ENCODE data around the gene UNKL.
A peak's percentile ranks its signal among the peaks of the same experiment; 100 is the strongest.
"Not testable (repeated sequence)": the region's sequence is repeated elsewhere in the genome, so short reads cannot be mapped to it uniquely, and the experiment has no call there.

UNKL gene

DNA sequence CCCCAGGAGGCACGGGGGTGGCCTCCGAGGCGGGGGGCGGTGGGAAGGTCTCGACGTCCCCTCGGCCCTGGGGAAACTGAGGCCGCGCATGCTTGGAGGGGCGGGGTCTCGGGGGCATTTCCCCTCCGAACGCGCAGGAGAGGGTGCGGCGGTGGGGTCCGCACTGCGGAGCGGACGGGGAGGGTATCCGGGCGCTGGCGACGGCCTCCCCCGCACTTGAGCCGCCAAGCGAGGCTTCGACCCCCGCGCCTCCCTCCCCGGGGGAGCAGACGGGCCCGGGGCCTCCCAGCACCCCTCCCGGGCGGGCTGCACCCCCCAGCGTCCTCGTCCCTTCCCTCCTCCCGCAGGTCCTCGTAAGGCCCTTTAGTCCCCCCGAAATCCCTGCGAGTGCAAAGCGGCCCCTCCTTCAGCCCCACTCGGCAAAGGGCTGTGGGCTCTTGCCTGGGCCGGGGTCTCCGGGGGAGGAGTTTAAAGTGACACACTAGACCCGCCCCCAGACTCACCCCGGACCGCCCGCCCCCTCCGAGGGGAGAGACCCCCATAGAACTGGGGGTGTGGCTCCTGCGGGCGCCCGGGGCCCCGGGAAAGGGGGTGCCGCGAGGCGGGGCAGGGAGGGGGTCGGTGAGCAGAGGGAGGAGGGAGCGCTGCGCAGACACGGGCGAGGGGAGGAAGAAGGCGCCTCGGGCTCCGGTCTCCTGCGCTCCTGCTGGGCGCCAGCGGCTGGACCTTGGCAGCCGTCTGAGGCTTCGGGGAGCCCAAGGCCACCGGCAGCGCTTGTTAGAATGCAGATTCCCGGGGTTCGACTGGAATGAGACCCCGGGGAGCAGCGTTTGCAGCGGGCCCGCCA, 80.4 kb downstream of the UNKL start:
- no peak for DNase-seq

DNA sequence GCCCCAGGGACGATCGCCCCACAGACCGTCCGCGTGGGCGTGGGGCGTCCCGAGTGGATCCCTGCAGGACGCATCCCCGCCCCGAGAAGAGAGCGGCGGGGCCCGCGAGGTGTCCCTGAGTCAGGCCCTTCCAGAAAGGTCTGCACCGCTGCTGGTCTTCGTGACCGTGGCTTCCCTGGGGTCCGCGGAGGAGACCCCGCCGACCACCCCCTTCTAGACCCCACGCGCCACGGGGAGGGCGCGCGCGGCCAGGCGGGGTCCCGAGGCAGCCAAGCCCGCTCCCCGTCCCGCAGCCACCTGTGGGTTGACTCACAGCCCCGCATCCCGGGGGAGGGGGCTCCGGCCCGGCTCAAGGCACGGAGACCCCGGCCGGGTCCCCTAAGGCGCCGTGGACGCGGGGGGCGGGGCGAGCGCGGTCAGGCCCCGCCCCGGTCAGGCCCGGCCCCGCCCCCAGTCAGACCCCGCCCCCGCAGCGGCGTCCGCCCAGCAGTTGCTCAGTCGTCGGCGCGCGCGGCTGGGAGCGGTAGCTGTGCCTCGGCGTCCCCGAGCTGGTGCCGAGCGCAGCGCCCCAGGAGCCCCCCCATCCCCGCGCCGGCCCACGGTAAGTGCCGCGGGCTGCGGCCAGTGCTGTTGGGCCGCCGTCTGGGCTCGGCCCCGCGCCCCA, 81.2 kb downstream of the UNKL start, which contains the start of gene BAIAP3:
Gene BAIAP3 (plus strand): TSS at position 497 of the 664 bp plus-strand sequence. CDS start 4,905 bp downstream, outside the sequence.
- no peak for DNase-seq

DNA sequence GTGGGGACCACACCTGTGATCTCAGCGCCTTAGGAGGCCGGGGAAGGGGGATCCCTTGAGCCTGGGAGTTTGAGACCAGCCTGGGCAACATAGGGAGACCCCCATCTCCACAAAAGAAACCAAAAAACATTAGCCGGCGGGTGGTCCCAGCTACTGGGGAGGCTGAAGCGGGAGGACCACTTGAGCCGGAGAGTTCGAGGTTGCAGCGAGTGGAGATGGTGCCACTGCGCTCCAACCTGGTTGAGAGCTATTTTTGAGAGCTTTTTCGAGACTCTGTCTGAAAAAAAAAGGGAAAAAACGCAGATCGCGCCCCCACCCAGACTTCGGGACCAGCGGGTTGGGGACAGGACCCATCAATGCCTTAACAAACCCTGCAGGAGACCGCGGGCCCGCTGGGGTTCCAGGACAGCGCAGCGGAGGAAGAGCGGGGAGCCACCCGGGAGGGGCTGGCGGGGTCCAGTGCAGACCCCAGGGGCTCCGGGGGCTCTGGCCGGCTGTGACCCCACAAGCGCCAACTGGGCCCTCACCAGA, 81.8 kb downstream of the UNKL start:
- DNase-seq = no peak

DNA sequence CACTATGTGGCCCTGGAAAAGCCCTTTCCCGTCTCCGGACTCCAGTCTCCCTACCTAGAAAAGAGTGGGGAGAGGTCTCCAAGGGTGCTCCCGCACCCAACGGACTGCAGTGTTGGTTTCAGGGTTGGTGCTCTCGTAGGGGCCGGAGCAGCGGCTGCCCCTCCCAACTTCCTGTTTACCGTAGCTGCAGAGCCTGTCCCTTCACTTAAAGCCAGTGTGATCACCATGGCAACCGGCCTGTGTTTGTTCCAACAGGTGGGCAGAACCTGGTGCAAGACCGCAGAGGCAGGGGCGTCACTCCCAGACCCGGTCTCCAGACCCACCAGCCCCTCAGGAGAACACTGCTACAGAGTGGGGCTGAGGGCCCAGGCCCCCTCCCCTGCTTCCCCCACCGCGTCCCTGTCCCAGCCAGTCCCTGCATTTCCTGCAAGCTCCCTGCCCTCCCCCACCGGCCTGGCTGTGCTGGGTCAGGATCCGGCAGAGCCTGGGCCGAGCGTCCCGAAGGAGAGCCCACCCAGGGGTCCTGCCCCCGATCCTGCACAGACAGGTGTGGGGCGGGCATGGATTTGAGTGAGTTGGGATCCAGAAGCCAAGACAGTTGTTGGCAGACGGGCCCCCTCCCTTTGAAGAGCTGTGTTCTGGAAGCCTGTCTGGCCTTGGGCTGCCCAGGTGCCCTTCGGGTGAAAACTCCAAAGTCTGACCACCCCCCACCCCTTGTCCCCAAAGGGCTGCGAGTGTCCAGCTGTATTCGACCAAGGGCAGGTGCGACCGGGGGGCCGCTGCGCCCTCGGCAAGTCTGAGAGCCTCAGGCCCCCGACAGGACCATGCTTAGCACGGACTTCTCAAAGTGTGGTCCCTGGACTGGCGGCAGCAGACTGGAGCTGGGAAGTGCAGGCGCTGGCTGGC, 82.5 kb downstream of the UNKL start:
- DNase-seq = peak; percentile 82

DNA sequence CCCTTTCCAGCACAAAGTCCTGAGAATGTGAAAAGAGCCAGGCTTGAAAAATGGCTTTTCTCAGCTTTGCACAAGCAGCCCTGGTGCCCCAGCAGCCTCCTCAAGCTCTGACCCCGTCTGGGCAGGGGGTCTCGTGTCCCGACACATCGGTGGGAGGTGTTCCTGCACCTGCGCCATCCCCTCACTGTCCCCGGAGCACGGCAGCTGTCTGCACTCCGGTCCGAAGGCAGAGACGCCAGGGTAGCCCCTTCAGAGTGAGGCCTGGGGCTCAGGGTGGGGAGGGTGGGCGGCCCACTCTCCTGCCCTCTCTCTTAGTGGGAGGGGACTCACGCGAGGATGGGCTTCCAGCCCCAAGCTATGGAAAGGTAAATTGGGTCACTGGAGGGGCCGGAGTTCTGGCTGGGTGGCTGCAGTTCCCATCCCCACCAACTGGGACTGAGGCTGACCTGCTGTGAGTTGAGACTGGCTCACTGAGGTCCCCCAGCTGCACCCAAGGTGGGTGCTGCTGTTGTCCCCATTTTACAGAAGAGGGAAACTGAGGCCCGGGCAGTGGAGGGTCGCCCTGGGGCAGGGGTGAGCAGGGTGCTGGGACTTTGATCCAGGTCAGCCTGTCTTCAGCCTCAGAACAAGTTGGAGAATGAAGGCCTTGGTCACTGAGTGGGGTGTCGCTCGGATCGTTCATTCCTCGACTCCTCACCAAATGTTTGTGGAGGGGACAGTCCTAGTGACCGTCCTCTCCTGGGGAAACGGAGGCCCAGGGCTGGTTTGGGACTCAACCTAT, 83.4 kb downstream of the UNKL start:
- no peak for DNase-seq

DNA sequence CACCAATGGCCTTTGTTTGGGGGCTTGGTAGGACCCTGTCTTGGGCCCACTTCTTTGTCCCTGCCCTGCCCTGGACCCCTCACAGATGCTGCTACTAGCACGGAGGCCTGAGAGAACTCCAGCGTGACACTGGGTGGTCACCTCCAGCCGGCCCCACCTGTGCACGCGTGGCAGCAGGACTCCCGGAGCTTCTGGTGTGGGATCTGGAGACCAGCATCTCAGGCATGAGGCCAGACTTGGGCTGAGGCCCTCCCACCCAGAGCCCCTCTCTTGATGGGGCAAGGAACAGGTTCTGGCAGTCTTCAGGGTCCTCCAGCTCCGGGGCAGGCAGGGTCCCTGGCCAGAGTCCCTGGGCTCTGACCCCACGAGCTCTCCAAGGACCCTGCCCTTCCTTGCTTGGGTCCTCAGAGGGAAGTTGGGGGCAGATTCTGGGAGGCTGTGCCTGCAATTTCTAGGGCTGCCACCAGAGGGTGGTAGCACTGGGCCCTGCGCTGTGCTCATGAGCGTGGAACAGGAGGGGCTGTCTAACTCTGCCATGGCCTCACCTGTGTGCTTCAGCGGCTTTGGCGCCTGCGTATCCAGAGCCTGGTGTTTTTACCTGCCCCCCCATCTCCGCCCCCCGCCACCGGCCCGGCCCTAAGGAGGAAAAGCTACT, 84.1 kb downstream of the UNKL start:
- no peak for DNase-seq

DNA sequence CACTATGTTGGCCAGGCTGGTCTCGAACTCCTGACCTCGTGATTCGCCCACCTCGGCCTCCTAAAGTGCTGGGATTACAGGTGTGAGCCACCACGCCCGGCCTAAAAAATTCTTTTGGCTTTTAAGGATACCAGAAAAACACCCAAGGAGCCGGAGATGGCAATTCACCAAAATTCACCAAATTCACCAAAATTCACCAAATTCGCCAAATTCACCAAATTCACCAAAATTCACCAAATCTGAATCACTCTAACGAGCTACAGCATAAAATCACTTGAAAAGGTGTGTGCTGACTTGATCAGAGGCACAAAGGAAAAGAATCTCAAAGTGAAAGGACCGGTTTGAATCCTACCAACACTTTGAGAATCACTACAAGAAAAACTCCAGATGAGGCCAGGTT, 85.5 kb downstream of the UNKL start:
- not testable (repeated sequence) for DNase-seq

DNA sequence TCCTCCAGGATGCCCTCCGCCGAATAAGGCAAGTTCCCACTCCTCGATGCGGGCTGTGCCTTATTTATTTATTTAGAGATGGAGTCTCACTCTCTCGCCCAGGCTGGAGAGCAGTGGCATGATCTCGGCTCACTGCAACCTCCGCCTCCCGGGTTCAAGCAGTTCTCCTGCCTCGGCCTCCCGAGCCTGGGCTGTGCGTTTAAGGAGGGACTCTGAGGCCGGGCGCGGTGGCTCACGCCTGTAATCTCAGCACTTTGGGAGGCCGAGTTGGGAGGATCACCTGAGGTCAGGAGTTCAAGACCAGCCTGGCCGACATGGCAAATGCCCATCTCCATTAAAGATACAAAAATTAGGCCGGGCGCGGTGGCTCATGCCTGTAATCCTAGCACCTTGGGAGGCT, 86.4 kb downstream of the UNKL start:
- DNase-seq = not testable (repeated sequence)

DNA sequence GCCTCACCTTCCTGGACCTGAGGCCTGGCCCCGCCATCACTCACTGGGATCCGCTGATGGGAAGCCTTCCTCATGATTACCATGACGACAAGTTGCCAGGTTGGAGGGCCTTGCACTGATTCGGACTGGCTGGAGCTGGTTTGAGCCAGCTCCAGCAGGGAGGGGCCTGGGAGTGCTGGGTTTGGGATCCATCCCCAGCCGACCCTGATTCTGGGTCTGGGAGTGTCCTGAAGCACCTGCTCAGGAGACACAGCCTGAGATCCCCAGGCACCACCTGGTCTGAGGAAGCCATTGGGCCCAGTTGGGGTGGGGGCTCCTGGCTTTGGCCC, 86.9 kb downstream of the UNKL start:
- DNase-seq = no peak

DNA sequence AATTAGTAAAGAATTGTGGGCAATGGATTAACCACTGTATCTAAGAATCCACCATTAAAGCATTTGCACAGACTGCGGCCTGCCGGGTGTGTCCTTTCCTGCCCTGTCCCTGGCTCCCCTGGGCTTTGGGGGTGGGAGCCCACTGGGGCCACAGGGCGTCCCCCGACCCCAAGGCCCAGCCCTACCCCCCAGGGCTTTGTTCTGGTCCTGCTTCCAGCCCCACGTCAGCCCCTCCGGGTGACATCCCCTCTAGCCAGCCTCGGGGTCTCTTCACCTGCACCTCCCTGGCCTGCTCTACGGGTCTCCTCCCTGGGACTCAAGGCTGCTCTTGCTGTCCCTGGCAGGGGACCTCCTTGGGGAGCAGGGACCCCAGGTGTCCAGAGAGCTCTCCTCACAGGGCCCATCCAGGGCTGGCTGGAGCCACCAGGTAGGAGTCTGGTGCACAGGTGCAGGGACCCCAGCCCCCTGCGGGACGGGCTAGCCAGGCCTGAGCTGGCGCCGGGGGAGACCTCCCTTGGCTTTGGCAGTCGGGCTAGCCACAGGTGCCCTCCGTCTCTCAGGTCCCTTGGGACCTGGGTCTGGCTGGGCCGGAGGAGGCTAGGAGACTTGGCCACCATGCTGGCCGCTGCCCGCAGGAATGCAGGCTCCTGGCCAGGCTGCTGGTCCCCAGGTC, 87.4 kb downstream of the UNKL start:
- no peak for DNase-seq

DNA sequence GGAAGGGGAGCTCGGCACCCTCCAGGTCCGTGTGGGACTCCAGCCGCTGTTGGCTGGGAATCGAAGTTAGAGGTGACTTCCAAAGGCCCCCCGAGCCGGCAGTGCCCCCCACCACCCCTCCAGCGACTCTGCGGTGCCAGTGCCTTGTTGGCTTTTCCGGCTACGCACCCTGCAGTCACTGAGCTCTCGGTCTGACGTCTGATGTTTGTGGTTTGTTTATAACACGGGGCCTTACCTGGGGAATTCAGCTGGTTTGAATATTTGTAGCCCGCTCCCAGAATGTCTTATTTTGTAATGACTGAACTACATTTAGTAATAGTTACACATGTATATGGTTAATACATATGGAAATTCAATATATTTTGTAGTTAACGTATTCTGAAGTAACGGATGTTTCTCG, 88.1 kb downstream of the UNKL start:
- no peak for DNase-seq

DNA sequence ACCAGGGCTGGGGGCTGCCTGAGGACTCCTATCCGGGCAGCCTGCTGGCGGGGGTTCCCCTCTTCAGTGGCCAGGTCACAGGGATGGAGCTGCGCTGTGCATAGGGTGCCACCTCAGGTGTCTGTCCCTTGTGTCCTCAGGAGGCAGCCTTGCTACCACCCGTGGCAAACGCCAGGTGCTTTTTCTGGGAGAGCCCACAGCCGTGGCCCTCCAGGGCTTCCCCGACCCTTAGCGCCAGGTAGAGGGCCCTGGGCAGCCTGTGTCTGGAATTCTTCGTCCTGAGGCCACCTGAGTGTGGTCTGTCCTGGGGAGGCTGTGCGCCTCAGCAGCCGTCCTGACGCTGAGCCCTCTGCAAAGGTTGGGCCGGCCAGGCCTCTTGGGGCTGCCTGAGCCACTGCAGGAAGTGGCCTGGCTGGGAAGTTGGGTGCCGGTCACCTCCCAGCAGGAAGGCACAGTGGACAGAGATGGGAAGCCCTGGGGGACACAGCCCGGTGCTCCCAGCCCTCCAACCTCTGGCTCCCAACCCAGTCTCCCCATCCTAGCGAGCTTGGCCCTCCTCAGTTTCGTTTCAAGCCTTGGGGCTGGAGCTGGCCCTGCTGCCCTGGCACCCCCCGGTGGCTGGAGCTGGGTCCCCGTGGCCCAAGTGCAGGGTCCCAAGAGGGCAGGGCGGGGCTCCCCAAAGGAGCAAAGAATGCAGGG, 88.7 kb downstream of the UNKL start:
- no peak for DNase-seq

DNA sequence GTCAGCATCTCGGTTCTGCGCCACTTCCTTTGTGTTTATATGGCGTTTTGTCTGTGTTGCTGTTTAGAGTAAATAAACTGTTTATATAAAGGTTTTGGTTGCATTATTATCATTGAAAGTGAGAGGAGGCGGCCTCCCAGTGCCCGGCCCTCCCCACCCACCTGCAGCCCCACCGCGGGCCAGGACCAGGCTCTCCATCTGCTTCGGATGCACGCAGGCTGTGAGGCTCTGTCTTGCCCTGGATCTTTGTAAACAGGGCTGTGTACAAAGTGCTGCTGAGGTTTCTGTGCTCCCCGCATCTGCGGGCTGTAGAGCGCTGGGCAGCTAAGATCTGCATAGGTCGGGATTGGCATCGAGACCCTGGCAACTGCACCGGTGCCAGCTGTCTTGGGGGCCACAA, 89.2 kb downstream of the UNKL start:
- DNase-seq = no peak

DNA sequence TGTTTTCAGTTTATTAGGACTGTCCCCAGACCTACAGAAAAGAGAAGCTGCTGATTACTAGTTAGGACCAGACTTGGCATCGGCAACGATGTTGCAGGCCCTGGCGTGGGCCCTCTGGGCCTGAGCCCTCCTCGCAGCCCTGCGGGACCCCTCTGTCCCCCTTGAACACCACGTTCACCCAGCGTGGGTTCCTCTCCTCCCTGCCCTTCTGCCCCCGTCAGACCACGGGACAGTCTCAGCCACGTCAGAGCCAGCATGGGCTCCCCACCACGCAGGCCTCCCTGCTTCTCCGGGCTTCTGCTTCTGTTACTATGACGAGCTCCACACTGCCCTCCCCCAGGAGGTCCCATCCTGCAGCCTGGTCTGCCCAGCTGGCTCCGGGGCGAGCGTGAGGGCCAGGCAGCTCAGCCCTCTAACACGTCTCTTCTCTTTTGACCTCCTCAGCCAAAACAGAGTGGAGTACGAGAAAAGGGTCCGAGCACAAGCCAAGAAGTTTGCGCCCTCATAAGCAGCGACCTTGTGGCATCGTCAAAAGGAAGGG, 90.1 kb downstream of the UNKL start:
- DNase-seq = no peak

DNA sequence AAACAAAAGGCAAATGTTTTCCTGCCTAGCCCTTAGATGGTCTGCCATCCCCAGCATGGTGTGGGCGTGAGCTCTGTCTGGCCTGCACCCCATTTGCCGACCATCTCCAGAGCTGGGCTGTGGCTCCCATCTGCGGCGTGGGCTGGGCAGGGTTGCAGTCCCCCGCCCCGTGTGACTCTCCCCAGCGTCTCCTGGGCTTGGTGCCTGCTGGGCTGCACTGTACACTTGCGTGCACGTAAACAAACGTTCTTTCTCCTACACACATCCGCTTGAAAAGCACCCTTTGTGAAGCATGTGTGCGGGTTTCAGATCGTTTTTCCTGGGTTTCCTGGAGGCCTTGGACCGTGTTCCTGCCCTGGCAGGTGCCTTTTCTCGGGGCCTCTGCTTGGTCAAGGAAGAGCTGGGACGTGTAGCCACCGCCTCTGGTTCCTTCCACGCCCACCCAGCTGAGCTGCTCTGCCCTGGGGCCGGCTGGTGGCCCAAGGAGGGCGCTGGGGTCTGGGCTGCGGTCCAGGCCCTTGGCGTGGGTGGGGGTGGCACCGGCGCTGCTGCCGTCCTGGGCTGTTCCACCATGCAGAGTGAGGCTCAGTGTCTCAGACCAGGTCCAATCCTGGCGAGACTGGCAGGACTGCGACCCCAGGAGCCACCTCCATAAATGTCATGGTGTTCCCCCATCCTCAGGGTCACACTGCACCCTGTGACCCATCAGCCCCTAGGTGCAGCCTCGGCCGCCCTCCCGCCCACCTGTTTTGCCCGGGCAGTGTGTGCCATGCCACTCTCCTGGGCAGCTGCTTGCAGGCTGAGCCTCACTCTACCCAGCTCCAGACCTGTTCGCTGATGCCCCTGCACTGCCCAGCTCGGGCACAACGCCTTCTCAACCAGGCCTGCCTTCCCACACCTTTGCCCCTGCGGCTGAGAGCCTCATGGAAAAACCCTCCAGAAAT, 90.9 kb downstream of the UNKL start:
- DNase-seq = no peak

DNA sequence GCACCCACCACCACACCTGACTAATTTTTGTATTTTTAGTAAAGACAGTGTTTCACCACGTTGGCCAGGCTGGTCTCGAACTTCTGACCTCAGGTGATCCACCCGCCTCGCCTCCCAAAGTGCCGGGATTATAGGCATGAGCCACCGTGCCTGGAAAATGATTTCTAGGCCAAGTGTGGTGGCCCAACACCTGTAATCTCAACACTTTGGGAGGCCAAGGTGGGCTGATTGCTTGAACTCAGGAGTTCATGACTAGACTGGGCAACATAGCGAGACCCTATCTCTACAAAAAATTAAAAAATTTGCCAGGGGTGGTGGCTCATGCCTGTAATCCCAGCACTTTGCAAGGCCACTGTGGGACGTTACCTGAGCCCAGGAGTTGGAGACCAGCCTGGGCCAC, 92.1 kb downstream of the UNKL start:
- DNase-seq = no peak

DNA sequence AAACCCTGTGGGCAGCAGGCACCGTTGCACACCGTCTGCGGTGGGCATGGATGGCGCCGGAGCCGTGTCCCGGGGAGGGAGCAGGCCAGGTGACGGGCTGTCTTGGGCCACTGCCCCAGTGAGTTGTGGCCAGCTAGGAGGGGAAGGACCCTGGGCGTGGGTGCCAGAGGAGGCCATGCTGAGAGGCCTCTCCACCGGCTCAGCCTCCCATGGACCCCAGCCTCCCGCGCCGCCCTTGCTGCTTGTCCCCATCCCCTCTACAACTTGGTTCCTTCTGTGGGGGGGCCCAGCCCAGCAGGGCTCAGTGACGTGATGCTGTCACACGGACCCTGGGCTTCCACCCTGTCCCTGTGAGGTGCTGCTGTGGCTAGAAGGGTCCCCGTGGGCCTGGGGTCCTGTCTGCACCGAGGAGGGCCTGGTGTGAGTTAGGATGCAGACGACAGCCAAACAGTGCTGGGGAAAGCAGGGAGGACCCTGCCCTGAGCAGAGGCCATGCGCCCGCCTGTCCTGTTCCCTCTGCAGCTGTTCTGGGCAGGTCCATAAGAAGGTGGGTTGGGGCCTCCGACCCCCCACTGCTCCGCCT, 93.8 kb downstream of the UNKL start:
- DNase-seq = no peak

DNA sequence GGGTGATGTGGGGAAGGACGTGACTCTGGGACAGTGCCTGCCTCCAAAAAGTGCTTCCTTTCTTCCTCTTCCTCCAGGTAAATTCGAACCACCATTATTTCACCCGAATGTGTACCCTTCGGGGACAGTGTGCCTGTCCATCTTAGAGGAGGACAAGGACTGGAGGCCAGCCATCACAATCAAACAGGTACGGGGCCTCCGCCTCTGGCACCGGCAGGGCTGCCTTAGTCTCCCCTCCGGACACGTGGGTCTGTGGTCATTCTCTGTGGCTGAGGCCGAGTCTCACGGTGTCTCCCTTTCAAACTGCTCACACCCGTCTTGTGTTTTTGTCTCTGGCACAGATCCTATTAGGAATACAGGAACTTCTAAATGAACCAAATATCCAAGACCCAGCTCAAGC, 94.4 kb downstream of the UNKL start:
- DNase-seq = no peak

DNA sequence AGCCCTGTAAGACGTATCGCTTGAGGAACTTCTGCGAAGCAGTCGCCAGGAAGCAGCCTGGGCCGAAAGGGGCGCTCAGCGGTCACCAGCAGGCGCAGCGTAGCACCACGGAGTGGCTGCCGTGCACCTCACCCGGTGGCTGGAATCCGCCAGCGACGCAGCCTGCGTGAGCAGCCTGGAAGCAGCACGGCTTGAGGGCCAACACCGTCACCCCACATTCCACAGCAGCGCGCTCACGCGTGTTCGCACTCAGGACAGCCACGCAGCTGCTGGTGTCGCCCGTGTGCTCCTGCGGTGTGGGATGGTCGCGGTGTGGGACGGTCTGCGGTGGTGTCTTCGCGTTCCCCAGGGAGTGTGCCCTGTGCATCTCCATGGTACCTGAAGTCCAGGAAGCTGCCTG, 95.5 kb downstream of the UNKL start:
- no peak for DNase-seq
